ENCODE data around the gene ACYP2. TPM values are rescaled to one million over a fixed set of nuclear protein-coding genes. Genes with fewer than 3 reads are reported as not detected.

Gene ACYP2
- total RNA-seq, 1 donor from 2014 or later = 7.0 TPM

DNA sequence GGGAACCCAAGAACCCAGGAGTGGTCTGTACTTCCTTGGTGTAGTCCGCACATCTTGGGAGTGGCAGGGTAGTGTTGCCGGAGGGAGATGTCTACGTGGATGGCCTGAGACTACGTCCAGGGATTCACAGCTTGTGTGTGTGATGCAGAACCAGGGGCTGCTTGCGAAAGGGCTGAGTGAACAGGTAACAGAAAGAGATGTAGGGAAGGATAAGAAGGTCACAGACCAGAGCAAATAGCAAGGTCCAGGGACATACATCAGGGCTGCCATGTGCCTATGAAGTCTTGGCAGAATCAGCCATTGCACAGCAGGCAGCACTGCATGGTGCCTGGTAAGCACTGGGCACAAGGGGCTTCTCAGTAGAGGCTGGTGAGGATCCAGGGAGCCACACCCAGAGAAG is 71.9 kb downstream of the ACYP2 start:
- Mint-ChIP-seq H3K36me3 (ENCODE audit: low read depth, unreplicated experiment) (no peaks in the 10 kb centered on the region), H3K27me3 (ENCODE audit: unreplicated experiment) (no peaks in the 10 kb centered on the region), H3K9me3 (ENCODE audit: unreplicated experiment) (no peaks in the 10 kb centered on the region), H3K27ac (ENCODE audit: unreplicated experiment) (no peak overlapping the region), H3K4me1 (ENCODE audit: unreplicated experiment) (no peaks in the 10 kb centered on the region), H3K4me3 (ENCODE audit: unreplicated experiment) (no peak overlapping the region)
- no peak for TF ChIP-seq CTCF (IDR thresholded peaks at IDR 0.05; ENCODE audit: unreplicated experiment)
- DNase-seq (ENCODE audit: low spot score) = no peak

DNA sequence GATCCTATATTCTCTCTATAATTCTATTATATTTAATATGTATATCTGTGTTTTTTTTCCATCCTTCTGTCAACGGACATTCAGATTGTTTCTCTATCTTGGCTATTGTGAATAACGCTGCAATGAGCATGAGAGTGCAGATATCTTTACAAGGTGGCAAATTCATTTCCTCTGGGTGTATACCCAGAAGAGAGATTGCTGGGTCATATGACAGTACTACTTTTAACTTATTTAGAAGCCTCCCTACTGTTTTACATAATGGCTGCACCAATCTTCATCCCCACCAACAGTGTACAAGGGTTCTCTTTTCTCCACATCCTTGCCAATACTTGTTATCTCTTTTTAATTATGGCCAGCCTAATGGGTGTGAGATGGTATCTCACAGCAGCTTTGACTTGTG is 74.1 kb downstream of the ACYP2 start:
- Mint-ChIP-seq H3K27me3 (ENCODE audit: unreplicated experiment) (no peaks in the 10 kb centered on the region), H3K4me1 (ENCODE audit: unreplicated experiment) (no peaks in the 10 kb centered on the region), H3K4me3 (ENCODE audit: unreplicated experiment) (no peak overlapping the region), H3K36me3 (ENCODE audit: low read depth, unreplicated experiment) (no peaks in the 10 kb centered on the region), H3K9me3 (ENCODE audit: unreplicated experiment) (no peaks in the 10 kb centered on the region), H3K27ac (ENCODE audit: unreplicated experiment) (no peak overlapping the region)
- no peak for TF ChIP-seq CTCF (IDR thresholded peaks at IDR 0.05; ENCODE audit: unreplicated experiment)
- no peak for DNase-seq (ENCODE audit: low spot score)

- Mint-ChIP-seq H3K36me3 (ENCODE audit: low read depth, unreplicated experiment) (no peaks in the 10 kb centered on the region), H3K27ac (ENCODE audit: unreplicated experiment) (no peak overlapping the region), H3K9me3 (ENCODE audit: unreplicated experiment) (no peaks in the 10 kb centered on the region), H3K4me3 (ENCODE audit: unreplicated experiment) (no peak overlapping the region), H3K4me1 (ENCODE audit: unreplicated experiment) (no peaks in the 10 kb centered on the region), H3K27me3 (ENCODE audit: unreplicated experiment) (no peaks in the 10 kb centered on the region)
- no peak for DNase-seq (ENCODE audit: low spot score)
- TF ChIP-seq CTCF (IDR thresholded peaks at IDR 0.05; ENCODE audit: unreplicated experiment) = no peak
These were observed 76.1 kb downstream of the ACYP2 start for GRCh38 chr2:54191361-54192135.

GRCh38 chr2:54194761-54195750 is 79.6 kb downstream of the ACYP2 start:
- Mint-ChIP-seq H3K4me3 (ENCODE audit: unreplicated experiment) (no peak overlapping the region), H3K27me3 (ENCODE audit: unreplicated experiment) (no peaks in the 10 kb centered on the region), H3K36me3 (ENCODE audit: low read depth, unreplicated experiment) (no peaks in the 10 kb centered on the region), H3K4me1 (ENCODE audit: unreplicated experiment) (peaks cover 3% of the 10 kb centered on the region), H3K27ac (ENCODE audit: unreplicated experiment) (no peak overlapping the region), H3K9me3 (ENCODE audit: unreplicated experiment) (no peaks in the 10 kb centered on the region)
- DNase-seq (ENCODE audit: low spot score) = no peak
- no peak for TF ChIP-seq CTCF (IDR thresholded peaks at IDR 0.05; ENCODE audit: unreplicated experiment)

All from endothelial cell (in vitro differentiated cells).